GM23248 (cell line): ENCODE data around the gene RNF115. TPM values are rescaled to one million over a fixed set of nuclear protein-coding genes. Genes with fewer than 3 reads are reported as not detected.

ENCODE experiments used
- DNase-seq: peaks from one replicate; pipeline ENCODE4 v3.0.0-alpha.2; 2015
- H2AFZ ChIP-seq: fragments of 200-600 bp; sonication (generic); 2 replicates; pipeline ENCODE4 v1.6.1; 2016; ENCODE audit warnings: antibody characterized with exemption
- H3F3A ChIP-seq: fragments of 200-600 bp; sonication (generic); 2 replicates; pipeline ENCODE4 v1.6.1; 2016; ENCODE audit warnings: mild to moderate bottlenecking, antibody characterized with exemption, mixed run types; ENCODE audit not compliant: insufficient read depth
- H3K27ac ChIP-seq: fragments of 200-600 bp; sonication (generic); 2 replicates; pipeline ENCODE4 v1.5.1; 2016; ENCODE audit warnings: mild to moderate bottlenecking
- H3K27me3 ChIP-seq: fragments of 200-600 bp; sonication (generic); replicated peaks from 2 replicates; pipeline ENCODE4 v1.6.1; 2016; ENCODE audit warnings: mild to moderate bottlenecking; ENCODE audit not compliant: insufficient read depth
- H3K36me3 ChIP-seq: fragments of 200-600 bp; sonication (generic); 2 replicates; pipeline ENCODE4 v1.6.1; 2016; ENCODE audit warnings: low read depth, mild to moderate bottlenecking
- H3K4me1 ChIP-seq: fragments of 200-600 bp; sonication (generic); 2 replicates; pipeline ENCODE4 v1.6.1; 2016; ENCODE audit warnings: mild to moderate bottlenecking; ENCODE audit not compliant: insufficient read depth
- H3K4me2 ChIP-seq: fragments of 200-600 bp; sonication (generic); one replicate; pipeline ENCODE4 v1.6.1; 2016; ENCODE audit warnings: mild to moderate bottlenecking; ENCODE audit not compliant: unreplicated experiment
- H3K4me3 ChIP-seq: fragments of 200-600 bp; sonication (generic); 2 replicates; pipeline ENCODE4 v1.5.1; 2016; ENCODE audit warnings: mild to moderate bottlenecking
- H3K79me2 ChIP-seq: fragments of 200-600 bp; sonication (generic); 2 replicates; pipeline ENCODE4 v1.6.1; 2016; ENCODE audit warnings: mild to moderate bottlenecking; ENCODE audit not compliant: insufficient read depth
- H3K9ac ChIP-seq: fragments of 200-600 bp; sonication (generic); 2 replicates; pipeline ENCODE4 v1.6.1; 2016; ENCODE audit warnings: mild to moderate bottlenecking
- H3K9me2 ChIP-seq: fragments of 200-600 bp; sonication (generic); 2 replicates; pipeline ENCODE4 v1.6.1; 2016; ENCODE audit warnings: mixed run types, mild to moderate bottlenecking, moderate library complexity; ENCODE audit not compliant: insufficient read depth
- H3K9me3 ChIP-seq: fragments of 200-600 bp; sonication (generic); one replicate; pipeline ENCODE4 v1.6.1; 2017; ENCODE audit warnings: low read depth
- H4K20me1 ChIP-seq: fragments of 200-600 bp; sonication (generic); 2 replicates; pipeline ENCODE4 v1.6.0; 2016; ENCODE audit not compliant: insufficient read depth
- EZH2 ChIP-seq: fragments of 200-600 bp; sonication (generic); IDR thresholded peaks from 2 replicates; pipeline ENCODE4 v1.6.1; 2018; ENCODE audit warnings: antibody characterized with exemption, mild to moderate bottlenecking; ENCODE audit not compliant: insufficient read depth, poor library complexity, severe bottlenecking
- EZH2phosphoT487 ChIP-seq: fragments of 200-600 bp; sonication (generic); IDR thresholded peaks from 2 replicates; pipeline ENCODE4 v1.6.1; 2018; ENCODE audit warnings: antibody characterized with exemption, moderate library complexity, mild to moderate bottlenecking, low read depth; ENCODE audit not compliant: insufficient read depth
- WGBS, 2 experiments: methylation state at CpG; one replicate each; pipeline ENCODE4 v1.1.6; 2015 to 2017; ENCODE audit warnings: low lambda C conversion rate in 2 of 2, low coverage in 1 of 2; ENCODE audit errors: missing lambda C conversion rate in 2 of 2; 5-methylcytosine and 5-hydroxymethylcytosine counted together
- in situ Hi-C: fragments of 300-500 bp; cut with MboI; formaldehyde crosslinking; loops from 2 replicates; pipeline ENCODE4 v1.15.0; 2020
- microRNA-seq: library from miRNA; unstranded; fragments of <30 nt; microRNA quantifications from one replicate; pipeline ENCODE4, GENCODE V29; 2016; ENCODE audit warnings: borderline number of aligned reads
- polyA plus RNA-seq: library from polyadenylated mRNA; unstranded; fragments of >200 nt; fragmentation: Nextera tagmentation; extraction: Ambion mirVana; gene quantifications from 2 replicates; pipeline ENCODE4 v1.2.1, GENCODE V29; 2016
- small RNA-seq: library from RNA; depleted of rRNA; stranded (forward); fragments of <200 nt; gene quantifications from one replicate; pipeline ENCODE3, GENCODE V24; 2014; ENCODE audit warnings: low read depth, low replicate concordance
- total RNA-seq: library from RNA; depleted of rRNA; stranded (reverse); fragments of >200 nt; shearing (Covaris generic); gene quantifications from 2 replicates; pipeline ENCODE4 v1.2.3, GENCODE V29; 2014; rRNA removed

The RNF115 gene
- total and polyA plus RNA-seq, 2 experiments from 2014 or later = 14.2 to 14.5 TPM

- Histone ChIP-seq H3K4me3 (no peak overlapping the region), H3K79me2 (no peaks in the 10 kb centered on the region), H3K9ac (no peak overlapping the region), H3K36me3 (no peaks in the 10 kb centered on the region), H3F3A (peaks cover 19% of the 10 kb centered on the region), H2AFZ (no peak overlapping the region), H3K9me3 (no peaks in the 10 kb centered on the region), H3K9me2 (no peaks in the 10 kb centered on the region), H3K27me3 (no peaks in the 10 kb centered on the region), H4K20me1 (no peaks in the 10 kb centered on the region), H3K4me2 (no peak overlapping the region), H3K27ac (no peak overlapping the region), H3K4me1 (peaks cover 21% of the 10 kb centered on the region)
- WGBS, 2 experiments = 84 to 92% methylated on average over 6 of the region's 6 CpGs
- no peak for TF ChIP-seq EZH2
- no peak for TF ChIP-seq EZH2phosphoT487
- DNase-seq = no peak
- in situ Hi-C loops = no loop called here
These were observed 135.0 kb downstream of the RNF115 start for GRCh38 chr1:145688924-145689323.

Small RNA genes lying within 50 kb of the gene (microRNA-seq; reads per million reads assigned to microRNA genes)
- gene MIR6736 = not detected

Small RNA genes lying within 50 kb of the gene (small RNA-seq; reads per million reads assigned to genes)
- gene MIR6736 = not detected

Other genes with a start within 250 kb of the RNF115 start
- 32.6 and 51.2 TPM in 2 replicates for gene GPR89A, start 216.1 kb downstream of the RNF115 start, total RNA-seq
- 29.0 and 32.0 TPM in 2 replicates for gene GPR89A, start 216.1 kb downstream of the RNF115 start, polyA plus RNA-seq
- 0.63 and 0.97 TPM in 2 replicates for gene PDZK1, start 116.7 kb downstream of the RNF115 start, total RNA-seq
- gene PDZK1, start 116.7 kb downstream of the RNF115 start, polyA plus RNA-seq = 0.91 and 1.7 TPM in 2 replicates
- gene CD160, start 104.6 kb downstream of the RNF115 start, total RNA-seq = not detected in 2 replicates
- gene CD160, start 104.6 kb downstream of the RNF115 start, polyA plus RNA-seq = 0.25 and 0.33 TPM in 2 replicates
- gene POLR3C, start 105 bp upstream of the RNF115 start, total RNA-seq = 23.1 and 42.2 TPM in 2 replicates
- 38.4 and 39.0 TPM in 2 replicates for gene POLR3C, start 105 bp upstream of the RNF115 start, polyA plus RNA-seq
- 5.9 and 12.0 TPM in 2 replicates for gene NUDT17, start 21.5 kb upstream of the RNF115 start, total RNA-seq
- 7.8 and 9.5 TPM in 2 replicates for gene NUDT17, start 21.5 kb upstream of the RNF115 start, polyA plus RNA-seq
- 22.2 and 32.5 TPM in 2 replicates for gene PIAS3, start 35.0 kb upstream of the RNF115 start, total RNA-seq
- gene PIAS3, start 35.0 kb upstream of the RNF115 start, polyA plus RNA-seq = 58.3 and 63.0 TPM in 2 replicates
- gene ANKRD35, start 61.8 kb upstream of the RNF115 start, total RNA-seq = 0.38 and 0.65 TPM in 2 replicates
- gene ANKRD35, start 61.8 kb upstream of the RNF115 start, polyA plus RNA-seq = 3.4 and 3.5 TPM in 2 replicates
- 0.13 and 0.65 TPM in 2 replicates for gene ITGA10, start 86.0 kb upstream of the RNF115 start, total RNA-seq
- 0.31 and 0.35 TPM in 2 replicates for gene ITGA10, start 86.0 kb upstream of the RNF115 start, polyA plus RNA-seq
- 32.2 and 34.5 TPM in 2 replicates for gene PEX11B, start 94.6 kb upstream of the RNF115 start, total RNA-seq
- 37.1 and 37.9 TPM in 2 replicates for gene PEX11B, start 94.6 kb upstream of the RNF115 start, polyA plus RNA-seq
- gene RBM8A, start 103.4 kb upstream of the RNF115 start, total RNA-seq = 112 and 127 TPM in 2 replicates
- 204 and 210 TPM in 2 replicates for gene RBM8A, start 103.4 kb upstream of the RNF115 start, polyA plus RNA-seq
- 26.1 and 36.5 TPM in 2 replicates for gene LIX1L, start 133.9 kb upstream of the RNF115 start, total RNA-seq
- gene LIX1L, start 133.9 kb upstream of the RNF115 start, polyA plus RNA-seq = 18.3 TPM in 2 replicates
- gene ANKRD34A, start 140.5 kb upstream of the RNF115 start, total RNA-seq = 0.25 and 1.3 TPM in 2 replicates
- gene ANKRD34A, start 140.5 kb upstream of the RNF115 start, polyA plus RNA-seq = 1.9 and 2.3 TPM in 2 replicates
- 17.4 and 24.2 TPM in 2 replicates for gene POLR3GL, start 140.6 kb upstream of the RNF115 start, total RNA-seq
- gene POLR3GL, start 140.6 kb upstream of the RNF115 start, polyA plus RNA-seq = 34.7 and 37.9 TPM in 2 replicates
- 221 and 263 TPM in 2 replicates for gene TXNIP, start 172.5 kb upstream of the RNF115 start, total RNA-seq
- 169 and 180 TPM in 2 replicates for gene TXNIP, start 172.5 kb upstream of the RNF115 start, polyA plus RNA-seq
- gene HJV, start 197.6 kb upstream of the RNF115 start, total RNA-seq = not detected in 2 replicates
- gene HJV, start 197.6 kb upstream of the RNF115 start, polyA plus RNA-seq = not detected in 2 replicates